Measurements from ENCODE around the gene SYVN1. TPM values are rescaled to one million over a fixed set of nuclear protein-coding genes. Genes with fewer than 3 reads are reported as not detected.

Gene SYVN1
- total RNA-seq, 3 donors from 2014 or later: 36.8 to 51.5 (median 47.2) TPM

GRCh38 chr11:65135633-65136145, 1.4 kb upstream of the SYVN1 start:
- no peak for ATAC-seq
- H3K36me3 Mint-ChIP-seq (ENCODE audit: insufficient read depth): peaks cover 12% of the 10 kb centered on the region
- H3K9me3 Mint-ChIP-seq: no peaks in the 10 kb centered on the region
- H3K4me1 Mint-ChIP-seq (ENCODE audit: low read depth): peaks cover 37% of the 10 kb centered on the region
- DNase-seq: no peak
- H3K4me3 Mint-ChIP-seq: peak overlapping the region; percentile 99
- no peaks in the 10 kb centered on the region for H3K27me3 Mint-ChIP-seq (ENCODE audit: low read depth)

DNA sequence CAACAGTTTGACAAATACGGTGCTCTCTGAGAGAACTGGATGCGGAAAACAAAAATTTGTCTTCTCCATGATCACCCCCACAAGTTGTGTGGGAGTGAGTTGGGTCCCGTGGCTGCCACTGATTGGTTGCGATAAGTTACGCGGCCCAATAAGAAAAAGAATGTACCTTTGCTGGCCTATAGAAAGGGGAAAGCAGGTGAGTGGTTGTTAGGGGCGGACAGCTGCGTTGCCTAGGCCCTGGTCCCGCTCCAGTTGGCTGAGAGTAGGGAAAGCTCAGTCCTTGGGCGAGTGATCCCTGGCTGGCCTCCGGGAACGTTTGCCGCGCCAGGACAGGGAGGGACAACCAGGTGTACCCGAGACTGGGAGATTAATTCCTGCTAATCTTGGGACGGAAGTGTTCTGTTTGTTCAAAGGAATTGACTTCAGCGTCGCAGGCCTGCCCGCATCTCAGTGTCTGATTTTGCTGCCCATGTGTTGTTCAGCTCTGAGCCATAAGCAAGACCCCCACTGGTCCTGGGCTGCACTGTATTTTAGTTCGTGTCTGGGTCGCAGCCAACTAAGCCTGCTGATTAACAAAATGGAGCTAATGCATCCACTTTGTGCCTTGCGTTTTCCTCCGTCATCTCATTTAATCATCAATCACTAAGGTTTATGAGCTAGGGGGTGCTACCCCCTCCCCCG, 773 bp upstream of the SYVN1 start:
- Mint-ChIP-seq H3K9me3 (no peaks in the 10 kb centered on the region), H3K27me3 (ENCODE audit: low read depth) (no peaks in the 10 kb centered on the region), H3K4me1 (ENCODE audit: low read depth) (peaks cover 37% of the 10 kb centered on the region), H3K4me3 (peak overlapping the region; percentile 99), H3K36me3 (ENCODE audit: insufficient read depth) (peaks cover 12% of the 10 kb centered on the region)
- ATAC-seq (peak; percentile 87 to 89), DNase-seq (peak; percentile 76)

GRCh38 chr11:65133724-65134123, 595 bp downstream of the SYVN1 start:
- ATAC-seq: peak in 1 of 2 donors; percentile 1
- H3K27me3 Mint-ChIP-seq (ENCODE audit: low read depth): no peaks in the 10 kb centered on the region
- peaks cover 12% of the 10 kb centered on the region for H3K36me3 Mint-ChIP-seq (ENCODE audit: insufficient read depth)
- DNase-seq: no peak
- H3K9me3 Mint-ChIP-seq: no peaks in the 10 kb centered on the region
- H3K4me3 Mint-ChIP-seq: peak overlapping the region; percentile 99
- H3K4me1 Mint-ChIP-seq (ENCODE audit: low read depth): peaks cover 37% of the 10 kb centered on the region

DNA sequence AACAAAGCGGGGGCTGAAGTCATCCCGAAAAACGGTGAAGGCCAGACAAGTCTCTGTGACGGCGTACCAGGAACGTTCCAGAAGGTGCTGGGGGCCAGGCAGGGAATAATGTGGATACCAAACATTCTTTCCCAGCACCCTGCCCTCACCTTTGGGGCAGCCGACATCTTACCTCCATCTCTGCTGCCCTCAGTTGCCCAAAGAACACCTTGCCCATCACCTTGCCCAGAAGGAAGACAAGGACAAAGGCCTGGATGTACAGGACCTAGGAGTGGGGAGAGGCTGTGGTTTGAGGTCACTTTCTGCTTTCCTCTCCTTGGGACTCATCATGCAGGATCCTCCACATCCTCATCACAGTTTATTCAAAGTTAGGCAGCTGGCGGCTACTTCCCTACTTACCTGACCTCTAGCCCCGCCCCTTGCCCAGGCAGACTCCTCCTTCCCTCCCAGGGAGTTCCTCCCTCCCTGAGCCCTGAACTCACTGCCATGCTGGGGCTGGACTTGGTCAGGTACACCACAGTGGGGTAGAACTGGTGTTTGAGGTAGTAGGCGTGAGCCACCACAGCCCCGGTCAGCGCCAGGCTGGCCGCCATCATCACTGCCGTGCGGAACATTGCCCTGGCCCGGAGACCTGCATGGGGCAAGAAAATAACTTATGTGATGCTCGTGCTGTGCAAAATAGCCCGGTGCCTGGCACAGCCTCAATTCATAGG, 1.2 kb downstream of the SYVN1 start:
- ATAC-seq (no peak), DNase-seq (peak; percentile 44)
- H3K36me3 Mint-ChIP-seq (ENCODE audit: insufficient read depth): peaks cover 12% of the 10 kb centered on the region
- no peaks in the 10 kb centered on the region for H3K27me3 Mint-ChIP-seq (ENCODE audit: low read depth)
- no peaks in the 10 kb centered on the region for H3K9me3 Mint-ChIP-seq
- H3K4me1 Mint-ChIP-seq (ENCODE audit: low read depth): peaks cover 37% of the 10 kb centered on the region
- H3K4me3 Mint-ChIP-seq: peak overlapping the region; percentile 99

DNA sequence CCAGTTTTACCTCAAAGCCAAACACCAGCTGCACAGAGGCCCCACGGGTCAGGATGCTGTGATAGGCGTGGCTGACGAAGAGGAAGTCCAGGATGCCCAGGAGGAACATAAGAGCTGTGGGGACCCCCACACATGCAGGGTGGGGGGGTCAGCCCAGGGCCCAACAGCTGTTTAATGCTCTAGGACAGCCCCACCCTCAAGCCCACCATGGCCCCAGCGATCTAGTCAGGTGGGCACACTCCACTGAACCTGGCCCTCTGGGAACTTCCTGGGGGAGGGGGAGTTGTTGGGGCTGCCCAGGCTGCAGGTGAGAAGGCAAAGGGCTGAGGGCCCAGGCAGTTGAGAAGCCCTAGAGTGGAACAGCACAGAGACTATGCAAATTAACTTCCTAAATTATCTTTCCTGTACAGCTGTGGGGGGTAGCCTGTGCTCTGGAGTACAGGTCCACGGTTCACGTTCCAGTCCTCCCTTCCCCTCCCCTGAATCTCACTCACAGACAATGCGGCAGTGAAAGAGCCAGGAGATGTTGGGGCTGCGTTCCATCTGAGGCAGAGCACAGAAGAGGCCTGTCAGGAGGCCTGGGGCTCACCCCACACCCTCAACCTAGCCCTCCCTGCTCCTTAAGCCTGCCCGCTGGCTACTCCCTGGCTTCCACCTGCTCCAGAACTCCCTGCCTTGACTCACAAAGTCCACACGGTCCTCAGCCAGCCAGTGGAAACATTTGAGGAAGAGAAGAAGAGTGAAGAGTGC, 1.9 kb downstream of the SYVN1 start:
- peaks cover 12% of the 10 kb centered on the region for H3K36me3 Mint-ChIP-seq (ENCODE audit: insufficient read depth)
- ATAC-seq (no peak), DNase-seq (no peak)
- no peaks in the 10 kb centered on the region for H3K9me3 Mint-ChIP-seq
- H3K4me3 Mint-ChIP-seq: peak overlapping the region; percentile 99
- H3K27me3 Mint-ChIP-seq (ENCODE audit: low read depth): no peaks in the 10 kb centered on the region
- H3K4me1 Mint-ChIP-seq (ENCODE audit: low read depth): peaks cover 35% of the 10 kb centered on the region

DNA sequence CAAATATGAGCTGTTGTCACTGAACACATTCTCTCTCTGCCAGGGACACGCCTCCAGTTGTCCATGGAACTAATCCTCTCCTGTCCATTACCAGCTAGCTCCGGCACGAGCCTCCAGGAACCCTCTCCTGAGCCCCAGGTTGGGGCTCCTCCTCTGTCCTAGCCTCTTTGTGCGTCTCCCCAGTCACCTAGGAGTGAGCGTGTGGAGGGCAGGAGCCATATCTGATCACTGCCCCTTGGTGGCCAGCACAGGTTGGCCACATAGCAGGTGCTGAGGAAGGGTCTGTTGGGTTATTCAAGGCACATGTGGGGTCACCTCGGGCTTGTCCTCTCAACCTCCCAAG, 2.5 kb downstream of the SYVN1 start:
- DNase-seq: no peak
- Mint-ChIP-seq H3K9me3 (no peaks in the 10 kb centered on the region), H3K4me3 (peak overlapping the region; percentile 99), H3K36me3 (ENCODE audit: insufficient read depth) (peaks cover 16% of the 10 kb centered on the region), H3K27me3 (ENCODE audit: low read depth) (no peaks in the 10 kb centered on the region), H3K4me1 (ENCODE audit: low read depth) (peaks cover 32% of the 10 kb centered on the region)
- ATAC-seq: no peak

GRCh38 chr11:65131417-65131776, 2.9 kb downstream of the SYVN1 start:
- H3K36me3 Mint-ChIP-seq (ENCODE audit: insufficient read depth): peaks cover 17% of the 10 kb centered on the region
- no peak for DNase-seq

GRCh38 chr11:65130631-65131416, 3.5 kb downstream of the SYVN1 start:
- no peaks in the 10 kb centered on the region for H3K27me3 Mint-ChIP-seq (ENCODE audit: low read depth)
- peak overlapping the region; percentile 6 for H3K4me3 Mint-ChIP-seq
- ATAC-seq: no peak
- peaks cover 17% of the 10 kb centered on the region for H3K36me3 Mint-ChIP-seq (ENCODE audit: insufficient read depth)
- no peaks in the 10 kb centered on the region for H3K9me3 Mint-ChIP-seq
- peaks cover 24% of the 10 kb centered on the region for H3K4me1 Mint-ChIP-seq (ENCODE audit: low read depth)
- no peak for DNase-seq

More at GRCh38 chr11:65131417-65131776, 2.9 kb downstream of the SYVN1 start:
- peaks cover 29% of the 10 kb centered on the region for H3K4me1 Mint-ChIP-seq (ENCODE audit: low read depth)
- H3K9me3 Mint-ChIP-seq: no peaks in the 10 kb centered on the region
- H3K27me3 Mint-ChIP-seq (ENCODE audit: low read depth): no peaks in the 10 kb centered on the region
- ATAC-seq: no peak
- no peak overlapping the region for H3K4me3 Mint-ChIP-seq

GRCh38 chr11:65129649-65130441, 4.5 kb downstream of the SYVN1 start:
- DNase-seq: no peak
- Mint-ChIP-seq H3K4me1 (ENCODE audit: low read depth) (peaks cover 20% of the 10 kb centered on the region), H3K36me3 (ENCODE audit: insufficient read depth) (peaks cover 20% of the 10 kb centered on the region), H3K9me3 (no peaks in the 10 kb centered on the region), H3K4me3 (no peak overlapping the region), H3K27me3 (ENCODE audit: low read depth) (no peaks in the 10 kb centered on the region)
- ATAC-seq: no peak

DNA sequence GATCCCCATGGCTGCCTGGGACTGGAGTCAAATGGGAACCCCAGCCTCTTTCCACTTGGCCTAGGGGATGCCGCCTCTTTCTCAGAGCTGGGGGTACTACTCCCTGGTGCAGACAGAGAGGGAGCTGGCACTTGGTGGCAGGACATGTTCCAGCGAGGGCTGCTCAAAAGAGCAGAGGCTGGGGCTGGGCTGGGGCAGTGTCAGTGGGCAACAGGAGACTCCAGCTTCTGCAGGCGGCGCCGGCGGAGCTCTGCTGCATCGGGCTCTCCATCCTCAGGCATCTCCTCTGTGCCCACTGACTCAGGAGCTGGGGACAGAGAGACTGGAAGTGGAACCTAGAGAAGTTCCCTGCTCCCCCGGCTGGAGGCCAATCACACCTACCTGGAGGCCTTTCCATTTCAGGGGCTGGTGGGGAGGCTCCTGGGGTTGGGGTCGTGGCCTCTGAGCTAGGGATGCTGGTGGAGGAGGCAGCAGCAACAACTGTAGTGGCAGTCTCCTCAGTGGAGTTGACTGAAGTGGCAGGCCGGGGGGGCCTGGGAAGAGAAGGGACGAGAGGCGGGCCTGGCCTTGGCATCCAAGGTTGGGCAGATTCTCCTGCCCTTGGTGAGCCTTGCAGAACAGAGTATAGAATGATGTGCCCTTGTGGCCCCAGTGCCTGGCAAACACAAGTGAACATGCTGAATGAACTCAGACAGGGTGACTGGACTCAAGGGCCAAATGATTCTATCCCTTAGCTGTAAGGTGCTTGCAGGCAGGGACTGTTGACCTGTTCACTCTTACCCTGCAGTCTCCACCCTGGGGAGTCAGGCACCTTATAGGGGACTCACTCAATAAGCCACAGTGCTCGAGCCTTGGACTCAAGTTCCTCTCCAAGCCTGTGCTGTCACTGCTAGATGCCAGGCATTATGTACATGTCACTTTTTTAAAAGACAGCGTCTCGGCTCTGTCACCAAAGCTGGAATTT, 5.9 kb downstream of the SYVN1 start:
- H3K9me3 Mint-ChIP-seq: no peaks in the 10 kb centered on the region
- ATAC-seq (no peak), DNase-seq (no peak)
- peaks cover 23% of the 10 kb centered on the region for H3K36me3 Mint-ChIP-seq (ENCODE audit: insufficient read depth)
- peaks cover 26% of the 10 kb centered on the region for H3K4me1 Mint-ChIP-seq (ENCODE audit: low read depth)
- no peaks in the 10 kb centered on the region for H3K27me3 Mint-ChIP-seq (ENCODE audit: low read depth)
- no peak overlapping the region for H3K4me3 Mint-ChIP-seq

GRCh38 chr11:65127473-65128181, 6.7 kb downstream of the SYVN1 start:
- no peak for ATAC-seq
- no peak for DNase-seq
- Mint-ChIP-seq H3K4me1 (ENCODE audit: low read depth) (peaks cover 23% of the 10 kb centered on the region), H3K27me3 (ENCODE audit: low read depth) (no peaks in the 10 kb centered on the region), H3K9me3 (no peaks in the 10 kb centered on the region), H3K36me3 (ENCODE audit: insufficient read depth) (peaks cover 18% of the 10 kb centered on the region), H3K4me3 (no peak overlapping the region)

DNA sequence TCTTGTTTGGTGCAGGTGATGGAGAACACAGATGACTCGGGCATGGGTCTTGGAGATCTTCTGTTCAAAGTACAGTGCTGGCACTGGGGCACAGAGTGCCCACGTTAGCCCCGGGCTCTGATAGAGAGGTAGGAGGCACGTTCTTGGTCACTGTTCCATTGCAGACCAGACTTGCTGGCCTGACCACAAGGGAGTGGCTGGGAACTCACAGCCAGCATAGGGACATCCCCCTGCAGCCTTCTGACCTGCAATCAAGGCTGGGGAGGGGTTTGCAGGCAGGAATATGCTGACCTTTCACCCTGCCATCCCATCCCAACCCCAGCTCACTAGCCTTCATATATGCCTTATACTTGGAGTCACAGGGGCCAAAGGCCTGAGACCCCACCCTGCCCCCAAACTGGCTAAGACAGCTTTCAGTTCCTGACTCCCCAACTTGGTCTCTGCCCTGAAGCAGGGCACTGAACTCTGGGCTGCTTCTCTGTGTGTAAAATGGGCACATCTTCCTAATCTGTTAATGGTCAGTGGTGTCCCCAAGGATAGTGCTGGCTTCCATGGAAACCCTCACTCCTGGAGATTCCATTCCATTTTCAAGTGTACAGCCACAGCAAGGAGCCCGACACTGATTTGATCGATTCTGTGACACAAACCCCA, 7.6 kb downstream of the SYVN1 start:
- Mint-ChIP-seq H3K4me3 (no peak overlapping the region), H3K9me3 (no peaks in the 10 kb centered on the region), H3K27me3 (ENCODE audit: low read depth) (no peaks in the 10 kb centered on the region), H3K4me1 (ENCODE audit: low read depth) (peaks cover 20% of the 10 kb centered on the region), H3K36me3 (ENCODE audit: insufficient read depth) (peaks cover 20% of the 10 kb centered on the region)
- ATAC-seq: no peak
- DNase-seq: no peak

Data from activated T-cell treated with anti-CD3 and anti-CD28 coated beads, Interleukin-2, amount 50 U/mL, for 4 hours (primary cell).